ENCODE results near the gene XRCC1. TPM values are rescaled to one million over a fixed set of nuclear protein-coding genes. Genes with fewer than 3 reads are reported as not detected.

The XRCC1 gene
- total RNA-seq, 1 experiment from 2014 or later = 37.4 TPM

DNA sequence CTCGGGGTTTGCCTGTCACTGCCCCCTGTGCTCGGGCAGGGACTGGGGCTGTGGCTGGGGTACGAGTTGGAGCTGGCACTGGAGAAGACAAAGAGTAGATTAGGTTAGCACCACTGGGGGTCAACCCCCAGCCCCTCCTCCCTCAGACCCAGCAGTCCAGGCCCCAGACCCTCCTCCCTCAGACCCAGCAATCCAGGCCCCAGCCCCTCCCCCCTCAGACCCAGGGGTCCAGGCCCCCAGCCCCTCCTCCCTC, 23.2 kb downstream of the XRCC1 start:
- Histone ChIP-seq H3K9me2 (ENCODE audit: insufficient read depth) (no peaks in the 10 kb centered on the region), H2AFZ (ENCODE audit: low read depth, low read length, poor library complexity, severe bottlenecking) (no peak overlapping the region), H4K20me1 (ENCODE audit: insufficient read depth) (no peaks in the 10 kb centered on the region), H3K4me2 (ENCODE audit: low read length) (no peak overlapping the region), H3K79me2 (ENCODE audit: insufficient read depth, low read length) (no peaks in the 10 kb centered on the region), H3K4me1 (ENCODE audit: control insufficient read depth in 1 of 2, insufficient read depth in 2 of 2, low read length in 2 of 2) (no peaks in the 10 kb centered on the region), H3K9me3 (ENCODE audit: control insufficient read depth in 1 of 2, insufficient read depth in 1 of 2, low read depth in 1 of 2, low read length in 2 of 2) (no peaks in the 10 kb centered on the region), H3K9ac (ENCODE audit: low read length) (no peak overlapping the region), H3K4me3 (replicated peaks in 1 of 2; ENCODE audit: low read depth in 1 of 2, low read length in 2 of 2) (no peak overlapping the region), H3K36me3 (ENCODE audit: control insufficient read depth in 1 of 2, insufficient read depth in 2 of 2, low read length in 2 of 2) (peaks cover 5 to 10% of the 10 kb centered on the region in 2 experiments; a peak in 3 of 4 replicates), H3K27ac (ENCODE audit: low read depth, low read length) (no peak overlapping the region), H3K27me3 (ENCODE audit: insufficient read depth, low read length) (no peaks in the 10 kb centered on the region)
- DNase-seq (ENCODE audit: low read depth, low spot score) (no peak), ATAC-seq (no peak)
- no TSS peak for BruUV-seq (replicated peaks)
- CTCF ChIA-PET = no interaction called here
- TF ChIP-seq RAD21 (IDR thresholded peaks at IDR 0.05; ENCODE audit: low read depth) (no peak), ELF1 (IDR thresholded peaks at IDR 0.05; ENCODE audit: borderline replicate concordance, low read depth) (no peak), SRF (IDR thresholded peaks at IDR 0.05; ENCODE audit: low read depth) (no peak), POLR2A (IDR thresholded peaks at IDR 0.05; ENCODE audit: borderline replicate concordance, extremely low read depth, insufficient read depth, insufficient read length) (no peak), ZNF274 (IDR thresholded peaks at IDR 0.05; ENCODE audit: low read depth, low read length) (no peak), CBX3 (IDR thresholded peaks at IDR 0.05; ENCODE audit: low read depth) (no peak), EZH2 (IDR thresholded peaks at IDR 0.05) (no peak), EGR1 (IDR thresholded peaks at IDR 0.05; ENCODE audit: low read depth) (no peak), ZFX (IDR thresholded peaks at IDR 0.05) (no peak), YY1 (IDR thresholded peaks at IDR 0.05; ENCODE audit: extremely low read depth, insufficient replicate concordance, low read depth, low read length) (no peak)
- TF ChIP-seq, protein P1, sequence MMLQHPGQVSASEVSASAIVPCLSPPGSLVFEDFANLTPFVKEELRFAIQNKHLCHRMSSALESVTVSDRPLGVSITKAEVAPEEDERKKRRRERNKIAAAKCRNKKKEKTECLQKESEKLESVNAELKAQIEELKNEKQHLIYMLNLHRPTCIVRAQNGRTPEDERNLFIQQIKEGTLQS (IDR thresholded peaks at IDR 0.05) = no peak
- TF ChIP-seq, protein P2, sequence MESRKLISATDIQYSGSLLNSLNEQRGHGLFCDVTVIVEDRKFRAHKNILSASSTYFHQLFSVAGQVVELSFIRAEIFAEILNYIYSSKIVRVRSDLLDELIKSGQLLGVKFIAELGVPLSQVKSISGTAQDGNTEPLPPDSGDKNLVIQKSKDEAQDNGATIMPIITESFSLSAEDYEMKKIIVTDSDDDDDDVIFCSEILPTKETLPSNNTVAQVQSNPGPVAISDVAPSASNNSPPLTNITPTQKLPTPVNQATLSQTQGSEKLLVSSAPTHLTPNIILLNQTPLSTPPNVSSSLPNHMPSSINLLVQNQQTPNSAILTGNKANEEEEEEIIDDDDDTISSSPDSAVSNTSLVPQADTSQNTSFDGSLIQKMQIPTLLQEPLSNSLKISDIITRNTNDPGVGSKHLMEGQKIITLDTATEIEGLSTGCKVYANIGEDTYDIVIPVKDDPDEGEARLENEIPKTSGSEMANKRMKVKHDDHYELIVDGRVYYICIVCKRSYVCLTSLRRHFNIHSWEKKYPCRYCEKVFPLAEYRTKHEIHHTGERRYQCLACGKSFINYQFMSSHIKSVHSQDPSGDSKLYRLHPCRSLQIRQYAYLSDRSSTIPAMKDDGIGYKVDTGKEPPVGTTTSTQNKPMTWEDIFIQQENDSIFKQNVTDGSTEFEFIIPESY (IDR thresholded peaks at IDR 0.05; ENCODE audit: extremely low read depth, insufficient replicate concordance, low read length) = no peak
- TF ChIP-seq, protein P3, sequence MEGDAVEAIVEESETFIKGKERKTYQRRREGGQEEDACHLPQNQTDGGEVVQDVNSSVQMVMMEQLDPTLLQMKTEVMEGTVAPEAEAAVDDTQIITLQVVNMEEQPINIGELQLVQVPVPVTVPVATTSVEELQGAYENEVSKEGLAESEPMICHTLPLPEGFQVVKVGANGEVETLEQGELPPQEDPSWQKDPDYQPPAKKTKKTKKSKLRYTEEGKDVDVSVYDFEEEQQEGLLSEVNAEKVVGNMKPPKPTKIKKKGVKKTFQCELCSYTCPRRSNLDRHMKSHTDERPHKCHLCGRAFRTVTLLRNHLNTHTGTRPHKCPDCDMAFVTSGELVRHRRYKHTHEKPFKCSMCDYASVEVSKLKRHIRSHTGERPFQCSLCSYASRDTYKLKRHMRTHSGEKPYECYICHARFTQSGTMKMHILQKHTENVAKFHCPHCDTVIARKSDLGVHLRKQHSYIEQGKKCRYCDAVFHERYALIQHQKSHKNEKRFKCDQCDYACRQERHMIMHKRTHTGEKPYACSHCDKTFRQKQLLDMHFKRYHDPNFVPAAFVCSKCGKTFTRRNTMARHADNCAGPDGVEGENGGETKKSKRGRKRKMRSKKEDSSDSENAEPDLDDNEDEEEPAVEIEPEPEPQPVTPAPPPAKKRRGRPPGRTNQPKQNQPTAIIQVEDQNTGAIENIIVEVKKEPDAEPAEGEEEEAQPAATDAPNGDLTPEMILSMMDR (IDR thresholded peaks at IDR 0.05 in 2 of 3, conservative IDR thresholded peaks at IDR 0.05 in 1 of 3; ENCODE audit: borderline replicate concordance in 1 of 3, insufficient read depth in 1 of 3, low read depth in 2 of 3, low read length in 2 of 3) = no peak
- RAD21 ChIA-PET (ENCODE audit: low non-redundant PET in 1 of 2, low total read pairs in 2 of 2, uncharacterized antibody in 2 of 2, unreplicated experiment in 2 of 2) = no interaction called here
- intact Hi-C loops (cut with micrococcal nuclease) = no loop called here
- POLR2A ChIA-PET = no interaction called here

All from HCT116 (cell line).